ENCODE results near the gene FKBP8. TPM values are rescaled to one million over a fixed set of nuclear protein-coding genes. Genes with fewer than 3 reads are reported as not detected.

FKBP8 gene
- total and polyA plus RNA-seq, 2 of the 4 experiments (the other 2 are of a cell fraction): 153 to 289 TPM

- H3K9me1 ChIP-seq (ENCODE audit: insufficient read depth, low read length): peaks cover 13% of the 10 kb centered on the region
- peak overlapping the region; percentile 81 for H2AFZ ChIP-seq (replicated peaks; ENCODE audit: low read length, poor library complexity)
- H3K79me1 ChIP-seq (ENCODE audit: low read depth in 1 of 2, low read length in 2 of 2): peaks cover 20 to 34% of the 10 kb centered on the region in 2 experiments
- no peaks in the 10 kb centered on the region for H4K20me1 ChIP-seq (ENCODE audit: insufficient read depth, low read length)
- H3K9me3 ChIP-seq (ENCODE audit: control insufficient read depth, insufficient read depth, low read length): no peaks in the 10 kb centered on the region
- ChIA-PET CTCF (no interaction called here), POLR2A (ENCODE audit: unreplicated experiment) (no interaction called here)
- peak overlapping the region; percentile 81 for H4K8ac ChIP-seq (ENCODE audit: low read depth in 2 of 2, low read length in 2 of 2)
- H3K36me3 ChIP-seq (ENCODE audit: control insufficient read depth, insufficient read depth, low read length): peaks cover 31% of the 10 kb centered on the region
- peak overlapping the region; percentile 19; the same call in 1 of the 2 replicates for H3K56ac ChIP-seq (ENCODE audit: extremely low read depth, insufficient read depth, low read length)
- peak overlapping the region; percentile 88 for H3K9ac ChIP-seq (ENCODE audit: low read depth, low read length)
- peak overlapping the region; percentile 73 for H3K14ac ChIP-seq (replicated peaks; ENCODE audit: low read depth, low read length)
- no peak overlapping the region for H2BK20ac ChIP-seq (ENCODE audit: low read depth, low read length)
- H4K5ac ChIP-seq (ENCODE audit: low read depth, low read length): peak overlapping the region; percentile 80
- no peak for TF ChIP-seq MAFK (IDR thresholded peaks at IDR 0.05; ENCODE audit: low read depth, low read length)
- H3K23ac ChIP-seq (ENCODE audit: low read depth, low read length): peak overlapping the region; percentile 58
- H2BK120ac ChIP-seq (ENCODE audit: low read depth, low read length): peak overlapping the region; percentile 20; the same call in 1 of the 2 replicates
- in situ Hi-C loops (cut with MboI; ENCODE audit: low sequenced_read_pairs) (no loop called here), intact Hi-C loops (cut with micrococcal nuclease) (no loop called here), dilution Hi-C loops (cut with HindIII; ENCODE audit: low sequenced_read_pairs, unreplicated experiment) (no loop called here)
- H3K4me3 ChIP-seq (ENCODE audit: insufficient read depth, low read depth, low read length): peak overlapping the region; percentile 89
- TSS peak; percentile 40 for BruUV-seq (replicated peaks)
- H4K91ac ChIP-seq (ENCODE audit: insufficient read depth, low read depth, low read length): peak overlapping the region; percentile 82
- no peak overlapping the region for H2BK15ac ChIP-seq (ENCODE audit: low read depth, low read length)
- H3K27ac ChIP-seq (ENCODE audit: insufficient read depth, low read length): peak overlapping the region; percentile 63
- H3K4ac ChIP-seq (ENCODE audit: low read depth, low read length): peak overlapping the region; percentile 76
- H3K27me3 ChIP-seq (ENCODE audit: control insufficient read depth, insufficient read depth, low read length): no peaks in the 10 kb centered on the region
- peak overlapping the region; percentile 99 for H2AK9ac ChIP-seq (replicated peaks; ENCODE audit: low read depth, low read length, poor library complexity)
- peak overlapping the region; percentile 67 for H3K18ac ChIP-seq (ENCODE audit: low read depth, low read length)
- ATAC-seq (ENCODE audit: low read depth) (peak; percentile 5; the same call in 1 of the 2 replicates), DNase-seq (no peak)
- peak overlapping the region; percentile 70 for H2AK5ac ChIP-seq (ENCODE audit: low read depth, low read length)
- peak overlapping the region; percentile 57 for H2BK5ac ChIP-seq (ENCODE audit: low read depth, low read length, poor library complexity, severe bottlenecking)
- 8% methylated on average over 3 of the region's 11 CpGs; no CpG with 5 or more reads in 1 of the 2 experiments for WGBS, 2 experiments (ENCODE audit: extremely low coverage in 2 of 2, insufficient read length in 1 of 2)
- H3K4me1 ChIP-seq (ENCODE audit: control insufficient read depth, insufficient read depth, low read length): peaks cover 7% of the 10 kb centered on the region
- peak overlapping the region; percentile 93 for H3K4me2 ChIP-seq (ENCODE audit: low read depth, low read length)
These were observed 1.1 kb downstream of the FKBP8 start for GRCh38 chr19:18541992-18542940.

Data from IMR-90 (cell line).